ENCODE results near the gene LCN10.

Gene LCN10

DNA sequence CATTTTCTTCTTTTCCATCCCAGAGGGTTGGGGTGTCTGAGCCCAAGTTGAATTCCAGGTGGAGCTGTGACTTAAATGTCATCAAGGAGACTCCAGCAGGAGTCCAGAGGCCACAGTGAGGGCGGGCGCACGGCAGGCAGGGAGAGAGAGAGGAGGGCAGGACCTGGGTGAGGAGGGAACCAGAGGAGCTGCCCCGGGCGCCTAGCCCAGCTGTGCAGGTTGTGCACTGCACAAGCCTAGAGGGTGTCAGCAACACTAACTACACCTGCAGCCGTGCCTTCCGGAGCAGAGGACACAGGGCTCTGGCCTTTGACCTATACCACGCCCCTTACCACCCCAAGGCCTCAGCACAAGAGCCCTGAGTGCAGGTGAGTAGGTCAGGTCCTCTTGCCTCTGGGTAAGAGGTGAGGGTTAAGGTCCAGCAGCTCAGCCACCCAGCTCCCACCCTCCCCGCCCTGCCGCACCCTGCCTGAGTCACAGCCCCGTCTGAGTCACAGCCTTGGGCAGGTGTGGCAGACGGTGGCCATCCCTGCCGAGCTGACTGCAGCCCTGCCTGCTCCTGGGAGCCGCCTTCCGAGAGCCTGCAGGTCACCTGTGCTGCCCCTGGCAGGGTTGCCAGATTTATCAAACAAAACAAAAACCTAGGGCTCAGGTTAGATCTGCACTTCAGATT is 49.1 kb downstream of the LCN10 start:
- DNase-seq (ENCODE audit: low read depth) = no peak
- TF ChIP-seq, protein P1, sequence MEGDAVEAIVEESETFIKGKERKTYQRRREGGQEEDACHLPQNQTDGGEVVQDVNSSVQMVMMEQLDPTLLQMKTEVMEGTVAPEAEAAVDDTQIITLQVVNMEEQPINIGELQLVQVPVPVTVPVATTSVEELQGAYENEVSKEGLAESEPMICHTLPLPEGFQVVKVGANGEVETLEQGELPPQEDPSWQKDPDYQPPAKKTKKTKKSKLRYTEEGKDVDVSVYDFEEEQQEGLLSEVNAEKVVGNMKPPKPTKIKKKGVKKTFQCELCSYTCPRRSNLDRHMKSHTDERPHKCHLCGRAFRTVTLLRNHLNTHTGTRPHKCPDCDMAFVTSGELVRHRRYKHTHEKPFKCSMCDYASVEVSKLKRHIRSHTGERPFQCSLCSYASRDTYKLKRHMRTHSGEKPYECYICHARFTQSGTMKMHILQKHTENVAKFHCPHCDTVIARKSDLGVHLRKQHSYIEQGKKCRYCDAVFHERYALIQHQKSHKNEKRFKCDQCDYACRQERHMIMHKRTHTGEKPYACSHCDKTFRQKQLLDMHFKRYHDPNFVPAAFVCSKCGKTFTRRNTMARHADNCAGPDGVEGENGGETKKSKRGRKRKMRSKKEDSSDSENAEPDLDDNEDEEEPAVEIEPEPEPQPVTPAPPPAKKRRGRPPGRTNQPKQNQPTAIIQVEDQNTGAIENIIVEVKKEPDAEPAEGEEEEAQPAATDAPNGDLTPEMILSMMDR (IDR thresholded peaks at IDR 0.05; ENCODE audit: insufficient read depth, low read depth, low read length, missing control alignments) = no peak
- no peak overlapping the region for H3K4me3 ChIP-seq (ENCODE audit: low read depth, low read length)

DNA sequence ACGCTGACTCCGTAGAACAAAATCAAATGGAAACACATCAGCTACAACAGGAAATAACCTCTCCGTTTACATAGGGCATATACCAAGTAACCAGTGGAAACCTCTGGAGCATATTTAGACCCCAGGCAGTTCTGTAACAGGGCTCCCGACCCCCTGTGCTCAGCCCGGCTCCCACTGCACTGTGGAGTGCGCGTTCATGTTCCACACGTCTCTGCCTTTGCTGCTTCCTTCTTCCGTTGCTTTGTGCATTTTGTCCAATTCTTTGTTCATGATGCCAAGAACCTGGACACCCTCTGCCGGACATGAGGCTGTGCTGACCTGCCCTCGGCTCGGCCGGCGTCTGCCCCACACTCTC is 49.6 kb downstream of the LCN10 start:
- DNase-seq (ENCODE audit: low read depth) = no peak
- no peak overlapping the region for H3K4me3 ChIP-seq (ENCODE audit: low read depth, low read length)
- TF ChIP-seq, protein P1 (IDR thresholded peaks at IDR 0.05; ENCODE audit: insufficient read depth, low read depth, low read length, missing control alignments) = no peak

DNA sequence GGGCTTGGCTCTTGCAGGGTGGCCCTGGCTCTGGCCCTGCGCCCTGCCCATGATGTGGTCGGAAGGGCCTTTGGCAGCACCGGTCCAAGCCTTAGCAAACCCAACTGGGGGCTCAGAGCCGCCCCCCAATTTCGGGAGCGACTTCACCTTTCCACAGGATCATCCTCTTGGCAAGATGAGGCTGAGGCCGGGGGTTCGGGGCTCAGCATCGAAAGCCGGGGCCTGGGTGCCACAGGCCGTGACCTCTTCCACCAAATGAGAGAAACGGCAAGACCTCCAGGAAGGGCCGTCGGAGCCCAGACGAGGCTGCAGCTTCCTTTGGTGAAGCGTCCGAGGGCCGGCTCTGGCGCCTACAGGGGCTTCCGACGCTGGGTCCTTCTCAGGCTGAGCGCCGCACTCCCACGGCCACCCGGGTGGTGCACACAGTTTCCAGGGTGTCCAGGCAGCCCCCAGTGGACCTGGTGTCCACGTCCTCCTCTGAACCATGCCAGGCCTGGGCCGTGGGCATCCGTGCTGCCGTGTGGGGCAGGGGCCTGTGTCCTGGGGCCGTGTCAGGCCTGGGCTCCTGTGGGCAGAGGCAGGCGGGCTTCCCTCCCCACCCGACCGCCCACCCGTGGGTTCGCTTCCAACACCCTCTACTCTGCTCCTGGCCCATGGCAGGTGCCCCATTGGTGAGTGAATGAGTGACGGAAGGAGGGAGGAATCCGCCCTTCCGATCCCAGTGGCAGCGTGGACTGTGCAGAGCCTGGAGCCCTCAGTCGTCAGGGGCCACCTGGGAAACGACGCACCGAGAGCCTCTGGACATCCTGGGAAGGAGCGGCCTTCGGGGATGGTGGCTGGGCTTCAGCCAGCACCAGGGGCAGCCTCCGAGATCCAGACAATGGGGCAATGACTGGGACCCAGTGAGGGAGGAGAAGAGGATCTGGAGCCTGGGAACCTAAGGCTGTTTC is 50.3 kb downstream of the LCN10 start:
- DNase-seq (ENCODE audit: low read depth) = no peak
- TF ChIP-seq, protein P1 (IDR thresholded peaks at IDR 0.05; ENCODE audit: insufficient read depth, low read depth, low read length, missing control alignments) = no peak
- H3K4me3 ChIP-seq (ENCODE audit: low read depth, low read length) = no peak overlapping the region

DNA sequence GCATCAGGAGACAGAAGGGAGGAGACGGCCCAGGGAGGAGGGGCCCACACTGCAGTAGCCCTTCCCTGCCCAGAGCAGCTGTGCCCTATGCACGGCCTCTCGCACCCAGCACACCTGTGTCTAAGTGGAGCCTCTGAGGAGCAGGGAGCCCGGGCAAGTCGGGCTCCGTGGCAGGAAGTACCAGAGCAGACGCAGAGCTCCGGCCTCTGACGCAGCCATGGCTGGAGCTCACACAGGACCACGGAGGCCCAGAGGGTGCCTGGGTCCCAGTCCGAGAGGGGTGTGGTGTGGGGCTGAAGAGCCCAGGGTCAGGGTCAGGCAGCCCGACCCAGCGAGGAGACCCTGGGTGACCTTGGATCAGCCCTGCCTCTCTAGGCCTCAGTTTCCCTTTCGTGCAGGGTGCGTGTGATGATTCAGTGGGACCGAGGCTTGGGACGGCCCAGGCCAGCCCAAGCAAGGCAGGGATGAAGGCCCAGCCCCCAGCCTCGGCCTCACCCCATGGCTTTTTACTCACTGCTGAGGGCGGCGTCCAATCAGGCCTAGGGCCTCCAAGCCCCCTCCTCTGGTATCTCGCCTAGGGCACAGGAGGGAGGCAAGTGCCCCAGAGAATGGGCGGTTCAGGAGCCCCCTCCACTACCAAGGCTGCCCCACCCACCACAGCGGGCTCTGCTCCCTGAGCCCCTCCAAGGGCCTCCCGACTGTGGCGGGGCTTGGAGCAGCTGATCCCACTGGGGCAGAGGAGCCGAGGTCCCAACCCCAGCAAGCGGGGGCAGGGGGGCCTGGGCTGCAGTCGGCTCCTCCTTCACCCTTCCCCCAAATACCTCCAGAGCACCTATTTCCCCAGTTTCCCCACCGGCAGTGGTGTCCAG is 51.2 kb downstream of the LCN10 start:
- TF ChIP-seq, protein P1 (IDR thresholded peaks at IDR 0.05; ENCODE audit: insufficient read depth, low read depth, low read length, missing control alignments) = no peak
- H3K4me3 ChIP-seq (ENCODE audit: low read depth, low read length) = no peak overlapping the region
- no peak for DNase-seq (ENCODE audit: low read depth)

DNA sequence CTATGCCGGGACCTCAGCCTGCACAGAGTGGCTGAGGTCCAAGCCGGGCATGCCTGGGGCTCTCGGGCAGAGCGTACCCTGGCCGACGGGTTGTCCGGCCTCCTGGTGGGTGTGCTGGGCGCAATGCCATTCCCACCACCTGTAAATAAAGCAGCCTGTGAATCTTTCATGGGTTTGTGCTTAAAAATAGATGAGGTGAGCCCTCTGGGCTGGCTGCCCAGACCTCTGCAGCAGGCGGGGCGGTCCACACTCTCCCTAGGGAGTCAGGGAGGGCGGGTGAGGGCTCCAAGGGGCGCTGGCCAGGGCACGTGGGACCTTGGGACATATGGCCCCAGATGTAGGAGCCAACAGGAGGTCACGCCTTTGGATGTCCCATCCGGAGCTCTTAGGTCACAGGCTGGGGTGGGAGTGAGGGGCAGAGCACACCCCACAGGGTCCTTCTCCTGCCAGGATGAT is 51.9 kb downstream of the LCN10 start:
- TF ChIP-seq, protein P1 (IDR thresholded peaks at IDR 0.05; ENCODE audit: insufficient read depth, low read depth, low read length, missing control alignments) = no peak
- DNase-seq (ENCODE audit: low read depth) = no peak
- H3K4me3 ChIP-seq (ENCODE audit: low read depth, low read length) = no peak overlapping the region

DNA sequence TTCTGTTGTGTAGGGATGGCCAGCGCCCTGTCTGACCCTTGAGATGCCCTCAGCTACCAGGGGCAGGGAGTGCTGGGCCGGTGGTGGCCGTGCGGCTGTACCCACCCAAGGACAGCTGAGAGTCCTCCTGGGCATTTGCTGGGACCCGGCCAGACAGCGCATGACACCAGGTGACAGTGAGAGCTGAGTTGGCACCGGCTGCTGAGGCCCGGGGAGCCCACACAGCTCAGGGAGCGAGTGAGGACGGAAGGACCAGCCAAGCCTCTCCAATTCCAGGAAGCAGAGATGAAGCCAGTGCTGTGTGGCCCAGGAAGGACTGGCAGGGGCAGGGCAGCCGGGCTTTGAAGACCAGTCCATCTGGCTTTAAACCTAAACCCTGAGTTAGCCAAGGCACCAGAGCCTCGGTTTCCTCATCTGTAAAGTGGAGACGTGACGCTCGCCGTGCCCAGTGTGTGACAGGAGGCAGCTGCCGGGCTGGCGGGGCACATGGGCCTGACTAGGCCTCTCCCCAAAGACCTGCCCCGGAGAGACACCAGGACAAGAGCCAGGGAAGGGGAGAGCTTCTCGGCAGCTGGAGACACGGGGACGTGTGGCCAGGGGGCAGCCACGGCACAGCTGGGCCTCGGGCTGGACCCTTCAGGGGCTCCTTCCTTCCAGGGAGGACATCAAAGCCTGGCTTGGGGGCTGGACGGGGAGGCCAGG is 52.5 kb downstream of the LCN10 start:
- H3K4me3 ChIP-seq (ENCODE audit: low read depth, low read length) = no peak overlapping the region
- TF ChIP-seq, protein P1 (IDR thresholded peaks at IDR 0.05; ENCODE audit: insufficient read depth, low read depth, low read length, missing control alignments) = no peak
- no peak for DNase-seq (ENCODE audit: low read depth)

Measured in GM12865 (cell line).